ENCODE measurements around the gene FKBP4. TPM values are rescaled to one million over a fixed set of nuclear protein-coding genes. Genes with fewer than 3 reads are reported as not detected.

Gene FKBP4
- total RNA-seq, 1 donor from 2014 or later = 149 TPM

GRCh38 chr12:2797721-2798418, 3.1 kb downstream of the FKBP4 start:
- peaks cover 46% of the 10 kb centered on the region for H3K36me3 Mint-ChIP-seq (ENCODE audit: insufficient read depth)
- H3K4me3 Mint-ChIP-seq (ENCODE audit: low read depth) = peak overlapping the region; percentile 84
- peaks cover 13% of the 10 kb centered on the region for H3K27me3 Mint-ChIP-seq
- DNase-seq (ENCODE audit: low spot score, unreplicated experiment) = no peak
- H3K9me3 Mint-ChIP-seq (ENCODE audit: low read depth) = no peaks in the 10 kb centered on the region
- H3K27ac Mint-ChIP-seq = no peak overlapping the region
- H3K4me1 Mint-ChIP-seq (ENCODE audit: low read depth) = peaks cover 10% of the 10 kb centered on the region
- TF ChIP-seq CTCF (IDR thresholded peaks at IDR 0.05; ENCODE audit: unreplicated experiment) = no peak

DNA sequence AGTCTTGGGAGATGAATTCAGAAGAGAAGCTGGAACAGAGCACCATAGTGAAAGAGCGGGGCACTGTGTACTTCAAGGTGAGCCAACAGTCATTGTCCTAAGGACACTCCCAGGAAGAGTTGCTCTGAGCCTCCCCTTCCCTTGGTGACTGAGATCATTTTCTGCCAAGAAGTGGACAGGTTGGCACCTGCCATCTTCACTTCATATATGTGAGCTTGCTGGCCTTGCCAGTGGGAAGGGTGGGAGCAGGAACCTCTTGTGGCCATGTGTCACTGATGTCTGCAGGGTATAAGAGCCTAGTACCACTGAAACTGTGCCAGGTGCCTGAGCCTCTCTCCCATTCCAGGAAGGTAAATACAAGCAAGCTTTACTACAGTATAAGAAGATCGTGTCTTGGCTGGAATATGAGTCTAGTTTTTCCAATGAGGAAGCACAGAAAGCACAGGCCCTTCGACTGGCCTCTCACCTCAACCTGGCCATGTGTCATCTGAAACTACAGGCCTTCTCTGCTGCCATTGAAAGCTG, 5.3 kb downstream of the FKBP4 start:
- no peaks in the 10 kb centered on the region for H3K27me3 Mint-ChIP-seq
- DNase-seq (ENCODE audit: low spot score, unreplicated experiment) = no peak

GRCh38 chr12:2801044-2801783, 6.4 kb downstream of the FKBP4 start:
- Mint-ChIP-seq H3K4me1 (ENCODE audit: low read depth) (peaks cover 7% of the 10 kb centered on the region), H3K36me3 (ENCODE audit: insufficient read depth) (peaks cover 56% of the 10 kb centered on the region), H3K27ac (no peak overlapping the region), H3K9me3 (ENCODE audit: low read depth) (no peaks in the 10 kb centered on the region), H3K4me3 (ENCODE audit: low read depth) (no peak overlapping the region), H3K27me3 (no peaks in the 10 kb centered on the region)
- TF ChIP-seq CTCF (IDR thresholded peaks at IDR 0.05; ENCODE audit: unreplicated experiment) = no peak
- no peak for DNase-seq (ENCODE audit: low spot score, unreplicated experiment)

More for the DNA sequence above, 5.3 kb downstream of the FKBP4 start:
- H3K36me3 Mint-ChIP-seq (ENCODE audit: insufficient read depth) = peaks cover 55% of the 10 kb centered on the region
- no peaks in the 10 kb centered on the region for H3K9me3 Mint-ChIP-seq (ENCODE audit: low read depth)
- no peak for TF ChIP-seq CTCF (IDR thresholded peaks at IDR 0.05; ENCODE audit: unreplicated experiment)
- H3K4me1 Mint-ChIP-seq (ENCODE audit: low read depth) = peaks cover 10% of the 10 kb centered on the region
- H3K4me3 Mint-ChIP-seq (ENCODE audit: low read depth) = no peak overlapping the region
- no peak overlapping the region for H3K27ac Mint-ChIP-seq

GRCh38 chr12:2803635-2804392, 9.0 kb downstream of the FKBP4 start:
- Mint-ChIP-seq H3K27me3 (no peaks in the 10 kb centered on the region), H3K4me1 (ENCODE audit: low read depth) (no peaks in the 10 kb centered on the region), H3K9me3 (ENCODE audit: low read depth) (no peaks in the 10 kb centered on the region), H3K36me3 (ENCODE audit: insufficient read depth) (peaks cover 42% of the 10 kb centered on the region), H3K27ac (no peak overlapping the region), H3K4me3 (ENCODE audit: low read depth) (no peak overlapping the region)
- TF ChIP-seq CTCF (IDR thresholded peaks at IDR 0.05; ENCODE audit: unreplicated experiment) = no peak
- no peak for DNase-seq (ENCODE audit: low spot score, unreplicated experiment)

All from progenitor cell of endocrine pancreas (in vitro differentiated cells).